Peyer's patch (tissue), 4 donors: Measurements from ENCODE around the gene IFI6.

Experiments used
- CTCF ChIP-seq, 6 experiments: fragments of 450-650 bp in 4 of 6; fragments of 200-600 bp in 2 of 6; sonication (generic) in 1 of 6; IDR thresholded peaks; one replicate each; pipeline ENCODE4 v1.5.1; 2017 to 2019; ENCODE audit warnings: antibody characterized with exemption in 6 of 6, mild to moderate bottlenecking in 3 of 6, moderate library complexity in 1 of 6
- POLR2A ChIP-seq, 2 donors: fragments of 450-650 bp; IDR thresholded peaks; one replicate each; pipeline ENCODE4 v1.5.1; 2017; ENCODE audit warnings: antibody characterized with exemption in 2 of 2, mild to moderate bottlenecking in 2 of 2, moderate library complexity in 2 of 2

GRCh38 chr1:27630859-27631491 lies 41.0 kb downstream of the IFI6 start:
- TF ChIP-seq CTCF (IDR thresholded peaks at IDR 0.05) (no peak), POLR2A (IDR thresholded peaks at IDR 0.05) (no peak)
